BE2C (cell line): Measurements from ENCODE around the gene CCDC92.

Experiments used
- DNase-seq: peaks from one replicate; pipeline ENCODE4 v3.0.0-alpha.2; 2020
- H3K27me3 ChIP-seq: fragments of 250-450 bp; sonication (Bioruptor Pico); 2 replicates; pipeline ENCODE4 v1.5.1; 2020; ENCODE audit warnings: mild to moderate bottlenecking
- H3K36me3 ChIP-seq: fragments of 250-450 bp; sonication (Bioruptor Pico); 2 replicates; pipeline ENCODE4 v1.5.1; 2020; ENCODE audit warnings: mild to moderate bottlenecking
- H3K4me1 ChIP-seq: fragments of 250-450 bp; sonication (Bioruptor Pico); 2 replicates; pipeline ENCODE4 v1.5.1; 2020
- H3K4me3 ChIP-seq: 2 replicates; pipeline ENCODE4 v1.5.1; 2011; ENCODE audit warnings: low read depth, low read length
- H3K9me3 ChIP-seq: fragments of 250-450 bp; sonication (Bioruptor Pico); 2 replicates; pipeline ENCODE4 v1.5.1; 2020
- CTCF ChIP-seq: IDR thresholded peaks from 2 replicates; pipeline ENCODE4 v1.5.1; 2012; ENCODE audit warnings: mild to moderate bottlenecking, low read depth, low read length

CCDC92 gene

GRCh38 chr12:123937707-123938591 lies 34.7 kb downstream of the CCDC92 start:
- no peaks in the 10 kb centered on the region for H3K9me3 ChIP-seq
- DNase-seq: no peak
- H3K36me3 ChIP-seq: no peaks in the 10 kb centered on the region; the same call in 1 of the 2 replicates
- H3K4me1 ChIP-seq: no peaks in the 10 kb centered on the region
- H3K4me3 ChIP-seq: no peak overlapping the region
- no peak for TF ChIP-seq CTCF
- no peaks in the 10 kb centered on the region for H3K27me3 ChIP-seq

- DNase-seq: no peak
- TF ChIP-seq CTCF: no peak
- Histone ChIP-seq H3K4me3 (no peak overlapping the region), H3K36me3 (no peaks in the 10 kb centered on the region), H3K27me3 (no peaks in the 10 kb centered on the region), H3K9me3 (no peaks in the 10 kb centered on the region), H3K4me1 (no peaks in the 10 kb centered on the region)
Observed at GRCh38 chr12:123936956-123937706, 35.5 kb downstream of the CCDC92 start.

DNA sequence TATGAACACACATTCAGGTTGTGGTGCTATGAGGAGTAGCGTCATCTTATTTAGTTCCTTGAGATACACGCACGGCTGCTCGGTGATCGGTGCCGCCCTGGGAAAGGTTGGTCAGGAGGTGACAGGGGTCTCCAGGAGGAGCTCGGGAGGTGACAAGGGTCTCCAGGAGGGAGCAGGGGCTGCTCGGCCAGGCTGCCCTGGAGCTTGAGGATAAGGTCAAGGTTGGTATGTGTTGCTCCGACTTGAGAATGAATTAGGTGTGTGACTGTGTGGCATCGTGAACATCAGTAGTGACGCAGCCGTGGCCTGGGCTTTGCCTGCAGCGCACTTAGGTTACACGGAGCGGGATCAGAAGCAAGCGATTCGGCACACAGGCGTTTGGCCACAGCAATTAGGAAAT lies 36.2 kb downstream of the CCDC92 start:
- TF ChIP-seq CTCF: no peak
- H3K4me1 ChIP-seq: no peaks in the 10 kb centered on the region
- H3K36me3 ChIP-seq: no peaks in the 10 kb centered on the region
- DNase-seq: no peak
- no peaks in the 10 kb centered on the region for H3K9me3 ChIP-seq
- H3K4me3 ChIP-seq: no peak overlapping the region
- H3K27me3 ChIP-seq: no peaks in the 10 kb centered on the region

GRCh38 chr12:123935956-123936355 lies 36.7 kb downstream of the CCDC92 start:
- no peaks in the 10 kb centered on the region for H3K27me3 ChIP-seq
- no peaks in the 10 kb centered on the region for H3K36me3 ChIP-seq
- H3K4me1 ChIP-seq: no peaks in the 10 kb centered on the region
- no peak for TF ChIP-seq CTCF
- DNase-seq: no peak
- no peaks in the 10 kb centered on the region for H3K9me3 ChIP-seq
- H3K4me3 ChIP-seq: no peak overlapping the region

DNA sequence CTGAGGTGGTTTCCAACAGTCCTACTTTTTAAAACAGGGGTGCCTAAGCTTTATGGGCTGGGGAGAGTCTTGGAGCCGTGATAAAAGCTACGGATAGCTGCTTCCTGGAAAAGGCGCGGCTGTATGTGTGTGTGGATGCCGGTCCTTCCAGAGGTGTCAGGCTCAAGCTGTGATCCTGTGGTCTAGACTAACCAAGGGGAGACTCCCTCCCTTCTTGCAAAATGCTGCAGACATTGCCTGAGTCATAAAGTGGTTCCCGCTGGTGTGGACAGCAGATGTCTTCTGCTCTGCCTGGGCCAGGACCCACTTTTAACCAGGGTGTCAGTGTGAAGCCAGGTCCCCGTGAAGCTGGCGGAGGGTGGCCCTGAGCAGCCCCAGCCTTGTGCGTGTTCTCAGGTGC lies 37.8 kb downstream of the CCDC92 start:
- Histone ChIP-seq H3K4me3 (no peak overlapping the region), H3K36me3 (no peaks in the 10 kb centered on the region), H3K27me3 (no peaks in the 10 kb centered on the region), H3K4me1 (no peaks in the 10 kb centered on the region), H3K9me3 (no peaks in the 10 kb centered on the region)
- TF ChIP-seq CTCF: no peak
- DNase-seq: no peak

GRCh38 chr12:123934016-123934620 lies 38.5 kb downstream of the CCDC92 start:
- Histone ChIP-seq H3K9me3 (no peaks in the 10 kb centered on the region), H3K4me3 (no peak overlapping the region), H3K27me3 (no peaks in the 10 kb centered on the region), H3K4me1 (no peaks in the 10 kb centered on the region), H3K36me3 (no peaks in the 10 kb centered on the region)
- no peak for TF ChIP-seq CTCF
- DNase-seq: no peak
